HG03045 (cell line): ENCODE data around the gene CES3.
"Not testable (repeated sequence)": the region's sequence is repeated elsewhere in the genome, so short reads cannot be mapped to it uniquely, and the experiment has no call there.

Experiments
- ATAC-seq: cut with Tn5 transposase; IDR thresholded peaks from one replicate; pipeline ENCODE4 v1.9.1; 2021; ENCODE audit warnings: mild to moderate bottlenecking, moderate library complexity; ENCODE audit not compliant: unreplicated experiment

The CES3 gene

GRCh38 chr16:66964049-66964448, 3.0 kb downstream of the CES3 start:
- ATAC-seq = no peak

DNA sequence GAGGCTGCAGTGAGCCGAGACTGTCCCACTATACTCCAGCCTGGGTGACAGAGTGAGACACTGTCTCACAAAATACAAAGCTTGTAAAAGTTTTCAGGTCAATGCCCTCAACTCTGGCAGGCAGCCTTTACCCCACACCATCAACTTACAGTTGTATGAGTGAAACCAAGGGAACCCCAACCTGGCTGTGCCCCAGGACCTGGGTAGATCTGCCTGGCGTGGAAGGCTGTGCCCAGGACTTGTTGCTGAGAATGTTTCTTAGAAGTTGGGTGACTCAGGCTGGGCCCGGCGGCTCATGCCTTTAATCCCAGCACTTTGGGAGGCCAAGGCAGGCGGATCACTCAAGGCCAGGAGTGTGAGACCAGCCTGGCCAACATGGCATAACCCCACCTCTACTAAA, 7.8 kb downstream of the CES3 start:
- no peak for ATAC-seq

DNA sequence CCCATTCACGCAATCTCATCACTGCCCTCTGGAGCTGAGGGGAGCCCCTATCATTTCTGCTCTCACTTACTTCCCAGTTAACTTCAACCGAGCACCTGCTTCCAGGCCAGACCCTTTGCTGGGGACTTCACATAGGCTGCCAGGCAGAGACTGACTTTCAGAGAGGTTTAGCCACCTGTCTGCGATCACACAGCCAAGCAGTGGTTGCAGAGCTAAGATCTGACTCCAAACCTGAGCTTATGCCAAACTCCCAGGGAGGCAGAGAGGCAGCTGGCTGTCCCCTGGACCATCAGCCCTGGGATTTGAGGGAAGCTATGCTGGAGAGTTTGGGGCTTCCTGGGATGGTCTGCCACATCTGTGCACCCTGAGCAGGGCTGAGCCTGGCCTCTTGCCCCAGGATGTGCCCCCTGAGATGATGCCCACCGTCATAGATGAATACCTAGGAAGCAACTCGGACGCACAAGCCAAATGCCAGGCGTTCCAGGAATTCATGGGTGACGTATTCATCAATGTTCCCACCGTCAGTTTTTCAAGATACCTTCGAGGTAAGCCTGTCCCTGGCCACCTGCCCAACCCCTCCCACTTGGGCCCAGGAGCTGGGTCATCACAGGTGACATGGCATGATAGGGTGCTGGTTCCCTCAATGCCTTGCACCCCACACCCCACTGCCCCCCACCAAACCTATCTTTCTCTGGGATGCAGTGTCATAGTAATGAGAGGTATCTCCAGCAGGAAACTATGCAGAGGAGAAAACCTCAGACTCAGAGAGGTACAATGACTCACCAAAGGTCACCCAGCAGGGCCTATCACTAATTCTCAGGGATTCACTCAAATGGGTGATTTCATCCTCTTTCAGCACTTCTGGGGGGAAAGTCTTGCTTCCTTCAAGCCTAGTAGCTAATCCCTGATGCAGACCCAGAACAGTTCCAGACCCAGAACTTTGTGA, 10.0 kb downstream of the CES3 start:
- no peak for ATAC-seq

GRCh38 chr16:66972983-66973382, 11.9 kb downstream of the CES3 start:
- ATAC-seq = no peak

GRCh38 chr16:66973716-66974115, 12.7 kb downstream of the CES3 start:
- no peak for ATAC-seq

- ATAC-seq = not testable (repeated sequence)
Measured at GRCh38 chr16:66974156-66974931, 13.3 kb downstream of the CES3 start.

DNA sequence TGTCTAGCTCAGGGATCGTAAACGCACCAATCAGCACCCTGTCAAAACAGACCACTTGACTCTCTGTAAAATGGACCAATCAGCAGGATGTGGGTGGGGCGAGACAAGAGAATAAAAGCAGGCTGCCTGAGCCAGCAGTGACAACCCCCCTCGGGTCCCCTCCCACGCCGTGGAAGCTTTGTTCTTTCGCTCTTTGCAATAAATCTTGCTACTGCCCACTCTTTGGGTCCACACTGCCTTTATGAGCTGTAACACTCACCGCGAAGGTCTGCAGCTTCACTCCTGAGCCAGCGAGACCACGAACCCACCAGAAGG, 13.8 kb downstream of the CES3 start:
- not testable (repeated sequence) for ATAC-seq

DNA sequence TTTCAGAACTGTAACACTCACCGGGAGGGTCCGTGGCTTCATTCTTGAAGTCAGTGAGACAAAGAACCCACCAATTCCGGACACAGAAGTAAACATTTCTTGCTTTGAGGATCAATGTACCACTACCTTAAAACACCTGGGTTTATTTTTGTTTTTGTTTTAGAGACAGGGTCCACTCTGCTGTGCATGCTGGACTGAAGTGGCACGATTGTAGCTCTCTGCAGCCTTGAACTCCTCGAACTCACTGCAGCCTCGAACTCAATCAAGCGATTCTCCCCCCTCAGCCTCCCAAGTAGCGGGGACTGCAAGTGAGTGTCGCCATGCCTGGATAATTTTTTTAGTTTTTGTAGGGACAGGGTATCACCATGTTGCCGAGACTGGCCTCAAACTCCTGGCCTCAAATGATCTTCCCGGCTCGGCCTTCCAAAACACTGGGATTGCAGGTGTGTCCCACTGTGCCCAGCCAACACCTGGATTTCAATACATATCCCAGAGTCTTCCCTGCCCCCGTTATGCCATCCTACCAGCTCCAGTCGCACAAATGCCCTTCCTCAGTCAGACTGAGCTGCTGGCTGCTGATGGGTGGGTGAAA, 14.3 kb downstream of the CES3 start:
- no peak for ATAC-seq

- ATAC-seq = no peak
Measured at GRCh38 chr16:66976746-66977145, 15.7 kb downstream of the CES3 start.

GRCh38 chr16:66977341-66978113, 16.5 kb downstream of the CES3 start:
- ATAC-seq = peak; percentile 79

- no peak for ATAC-seq
Measured at GRCh38 chr16:66979011-66979717, 18.1 kb downstream of the CES3 start.

DNA sequence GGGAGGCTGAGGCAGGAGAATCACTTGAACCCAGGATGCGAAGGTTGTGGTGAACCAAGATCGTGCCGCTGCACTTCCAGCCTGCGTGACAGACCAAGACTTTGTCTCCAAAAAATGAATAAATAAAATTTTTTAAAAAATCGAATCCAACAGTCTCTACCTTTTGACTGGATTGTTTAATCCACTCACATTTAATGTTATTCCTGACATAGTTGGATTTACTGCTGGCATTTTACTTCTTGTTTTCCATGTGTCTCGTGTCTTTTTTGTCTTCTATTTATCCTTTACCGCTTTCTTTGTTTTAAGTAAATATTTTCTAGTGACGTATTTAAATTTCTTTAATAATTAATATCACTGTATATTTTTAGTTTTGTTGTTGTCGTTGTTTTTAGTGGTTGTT, 22.0 kb downstream of the CES3 start:
- no peak for ATAC-seq

- no peak for ATAC-seq
Measured at GRCh38 chr16:66984892-66985311, 23.8 kb downstream of the CES3 start.

- no peak for ATAC-seq
Measured at GRCh38 chr16:66986559-66986958, 25.5 kb downstream of the CES3 start.

DNA sequence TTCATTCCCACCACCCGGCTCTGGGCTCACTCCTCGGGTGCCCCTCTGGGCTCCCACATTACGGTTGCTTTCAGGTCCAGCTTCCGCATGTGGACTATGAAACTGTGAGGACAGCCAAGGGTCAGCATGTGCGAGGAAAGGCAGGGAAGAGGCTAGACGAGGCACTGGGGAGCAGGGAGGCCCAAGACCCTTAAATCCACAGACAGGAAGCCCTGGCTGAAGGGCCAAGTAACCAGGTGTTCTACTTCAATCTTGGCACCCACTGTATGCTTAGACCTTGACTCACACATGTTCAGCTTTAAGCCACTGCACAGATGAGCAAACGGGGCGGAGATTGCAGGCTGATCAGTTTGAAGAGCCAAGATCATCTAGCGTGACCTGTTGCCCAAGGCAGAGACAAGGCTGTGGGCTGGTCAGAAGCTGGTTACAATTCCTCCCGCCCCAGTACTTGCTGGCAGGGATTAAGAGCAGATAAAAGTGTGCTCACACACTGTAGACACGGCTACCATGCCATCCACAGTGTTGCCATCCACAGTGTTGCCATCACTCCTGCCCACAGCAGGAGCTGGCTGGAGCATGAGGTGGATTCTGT, 27.2 kb downstream of the CES3 start, which contains the start of gene CES4A:
TSS of gene CES4A (plus strand) at position 393 of the 592 bp plus-strand sequence. CDS start at position 577, 184 bp downstream.
- no peak for ATAC-seq

DNA sequence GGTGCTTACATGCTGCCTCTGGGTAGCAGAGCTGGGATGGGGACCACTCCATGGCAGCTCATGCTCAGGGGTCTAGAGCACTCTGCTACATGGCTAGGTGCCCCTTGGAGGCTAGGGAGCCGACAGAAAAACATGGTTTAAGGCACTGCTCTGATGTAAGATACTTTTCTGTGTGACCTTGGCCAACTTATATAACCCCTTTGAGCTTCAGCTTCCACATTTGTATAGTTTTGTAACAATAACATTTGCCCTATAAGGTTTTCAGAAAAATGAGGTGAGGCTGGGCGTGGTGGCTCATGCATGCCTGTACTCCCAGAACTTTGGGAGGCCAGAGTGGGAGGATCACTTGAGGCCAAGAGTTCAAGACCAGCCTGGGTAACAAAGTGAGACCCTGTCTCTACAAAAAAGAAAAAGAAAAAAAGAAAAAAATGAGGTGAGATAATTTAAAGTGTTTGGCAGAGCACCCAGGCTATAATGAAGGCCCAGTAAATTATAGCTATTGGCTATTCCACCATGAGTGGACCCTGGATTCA, 30.5 kb downstream of the CES3 start:
- ATAC-seq = no peak

- ATAC-seq = not testable (repeated sequence)
Measured at GRCh38 chr16:66993558-66993957, 32.5 kb downstream of the CES3 start.

- no peak for ATAC-seq
Measured at GRCh38 chr16:66996324-66996982, 35.4 kb downstream of the CES3 start.

- no peak for ATAC-seq
Measured at GRCh38 chr16:66996983-66997358, 35.9 kb downstream of the CES3 start.
